ENCODE results near the gene DPH3.

- TF ChIP-seq SIN3A (IDR thresholded peaks at IDR 0.05; ENCODE audit: borderline replicate concordance, low read depth, low read length): no peak
- no peak for TF ChIP-seq CTCF (IDR thresholded peaks at IDR 0.05)
- no peak for TF ChIP-seq RAD21 (IDR thresholded peaks at IDR 0.05; ENCODE audit: low read length)
- TF ChIP-seq POLR2AphosphoS5 (IDR thresholded peaks at IDR 0.05; ENCODE audit: low read depth, low read length): no peak
- TF ChIP-seq SMC3 (IDR thresholded peaks at IDR 0.05; ENCODE audit: low read depth, low read length): no peak
- TF ChIP-seq MAX (IDR thresholded peaks at IDR 0.05; ENCODE audit: low read depth): no peak
- TF ChIP-seq ELF1 (IDR thresholded peaks at IDR 0.05): no peak
- TF ChIP-seq TEAD4 (IDR thresholded peaks at IDR 0.05; ENCODE audit: borderline replicate concordance, insufficient read depth): no peak
- no peak for TF ChIP-seq YY1 (IDR thresholded peaks at IDR 0.05; ENCODE audit: low read depth)
- TF ChIP-seq EP300 (IDR thresholded peaks at IDR 0.05; ENCODE audit: borderline replicate concordance in 1 of 2, low read depth in 1 of 2, low read length in 1 of 2): no peak
- TF ChIP-seq EZH2phosphoT487 (IDR thresholded peaks at IDR 0.05; ENCODE audit: borderline replicate concordance, low read depth): no peak
- no peak for TF ChIP-seq ZBTB33 (IDR thresholded peaks at IDR 0.05; ENCODE audit: borderline replicate concordance, low read depth)
- no peak for TF ChIP-seq FOXJ3 (CRISPR knock-in tag; IDR thresholded peaks at IDR 0.05)
Measured at GRCh38 chr3:16300881-16301359, 36.2 kb upstream of the DPH3 start.

Data from SK-N-SH (cell line).